GM13977 (cell line): ENCODE data around the gene SYK.

Source experiments
- DNase-seq: peaks from one replicate; pipeline ENCODE4 v3.0.0; 2012; ENCODE audit warnings: low spot score
- in situ Hi-C: fragments of 300-500 bp; cut with MboI; formaldehyde crosslinking; loops from one replicate; pipeline ENCODE4 v1.12.0; 2022; ENCODE audit warnings: low sequenced_read_pairs, low pct_unique_long_range_greater_than_20kb, mixed read lengths, inconsistent platforms; ENCODE audit not compliant: unreplicated experiment
- TF ChIP-seq, protein P1 (sequence below): IDR thresholded peaks from 2 replicates; pipeline ENCODE4 v1.5.1; 2012; ENCODE audit warnings: mild to moderate bottlenecking, control low read depth; ENCODE audit not compliant: insufficient read depth; ENCODE audit errors: extremely low read depth, missing control alignments

SYK gene

DNA sequence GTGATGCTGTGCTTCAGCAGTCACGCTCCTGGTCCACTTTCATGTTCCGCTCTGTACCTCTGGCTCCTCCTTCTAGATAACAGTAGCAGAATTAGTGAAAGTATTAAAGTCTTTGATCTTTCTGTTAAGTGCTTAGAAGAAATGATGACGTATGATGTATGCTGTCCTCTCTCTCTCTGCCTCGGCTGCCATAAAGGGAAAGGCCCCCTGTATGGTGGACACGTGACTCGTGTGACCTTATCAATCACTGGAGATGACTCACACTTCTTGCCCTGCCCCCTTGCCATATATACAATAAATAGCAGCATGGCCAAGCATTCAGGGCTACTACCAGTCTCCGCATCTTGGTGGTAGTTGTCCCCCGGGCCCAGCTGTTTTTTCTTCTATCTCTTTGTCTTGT, 100.3 kb downstream of the SYK start:
- DNase-seq = no peak
- in situ Hi-C loops = loop anchor here (25.0 kb wide), 1 partner anchor 785 kb away; no protein-coding TSS in a partner anchor
- TF ChIP-seq, protein P1, sequence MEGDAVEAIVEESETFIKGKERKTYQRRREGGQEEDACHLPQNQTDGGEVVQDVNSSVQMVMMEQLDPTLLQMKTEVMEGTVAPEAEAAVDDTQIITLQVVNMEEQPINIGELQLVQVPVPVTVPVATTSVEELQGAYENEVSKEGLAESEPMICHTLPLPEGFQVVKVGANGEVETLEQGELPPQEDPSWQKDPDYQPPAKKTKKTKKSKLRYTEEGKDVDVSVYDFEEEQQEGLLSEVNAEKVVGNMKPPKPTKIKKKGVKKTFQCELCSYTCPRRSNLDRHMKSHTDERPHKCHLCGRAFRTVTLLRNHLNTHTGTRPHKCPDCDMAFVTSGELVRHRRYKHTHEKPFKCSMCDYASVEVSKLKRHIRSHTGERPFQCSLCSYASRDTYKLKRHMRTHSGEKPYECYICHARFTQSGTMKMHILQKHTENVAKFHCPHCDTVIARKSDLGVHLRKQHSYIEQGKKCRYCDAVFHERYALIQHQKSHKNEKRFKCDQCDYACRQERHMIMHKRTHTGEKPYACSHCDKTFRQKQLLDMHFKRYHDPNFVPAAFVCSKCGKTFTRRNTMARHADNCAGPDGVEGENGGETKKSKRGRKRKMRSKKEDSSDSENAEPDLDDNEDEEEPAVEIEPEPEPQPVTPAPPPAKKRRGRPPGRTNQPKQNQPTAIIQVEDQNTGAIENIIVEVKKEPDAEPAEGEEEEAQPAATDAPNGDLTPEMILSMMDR = no peak

DNA sequence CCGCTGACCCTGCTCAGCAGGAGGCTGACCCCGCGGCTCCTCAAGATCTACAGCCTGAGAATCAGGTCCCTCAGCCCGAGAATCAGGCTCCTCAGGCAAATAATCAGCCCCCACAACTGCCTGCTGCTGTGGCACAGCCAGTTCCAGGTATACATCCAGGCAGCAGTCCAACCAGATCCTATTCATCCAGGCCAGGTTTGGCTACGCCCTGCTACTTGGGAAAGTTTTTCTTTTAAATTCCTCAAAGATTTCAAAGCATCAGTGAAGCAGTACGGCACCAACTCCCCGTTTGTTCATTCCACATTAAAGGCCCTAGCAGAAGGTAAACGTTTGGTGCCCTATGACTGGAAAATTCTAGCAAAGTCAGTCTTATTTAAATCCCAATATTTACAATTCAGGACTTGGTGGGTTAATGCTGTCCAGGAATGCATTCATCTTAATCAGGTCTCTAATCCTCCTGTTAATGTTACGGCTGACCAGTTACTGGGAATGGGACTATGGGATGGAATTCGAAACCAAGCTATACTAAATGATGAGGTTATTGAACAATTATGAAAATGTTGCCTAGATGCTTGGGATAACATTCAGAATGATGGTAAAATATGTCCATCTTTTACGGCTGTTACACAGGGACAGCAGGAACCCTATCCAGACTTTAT, 102.3 kb downstream of the SYK start:
- no peak for DNase-seq
- TF ChIP-seq, protein P1 = no peak
- in situ Hi-C loops = loop anchor here (25.0 kb wide), 1 partner anchor 783 kb away; no protein-coding TSS in a partner anchor

DNA sequence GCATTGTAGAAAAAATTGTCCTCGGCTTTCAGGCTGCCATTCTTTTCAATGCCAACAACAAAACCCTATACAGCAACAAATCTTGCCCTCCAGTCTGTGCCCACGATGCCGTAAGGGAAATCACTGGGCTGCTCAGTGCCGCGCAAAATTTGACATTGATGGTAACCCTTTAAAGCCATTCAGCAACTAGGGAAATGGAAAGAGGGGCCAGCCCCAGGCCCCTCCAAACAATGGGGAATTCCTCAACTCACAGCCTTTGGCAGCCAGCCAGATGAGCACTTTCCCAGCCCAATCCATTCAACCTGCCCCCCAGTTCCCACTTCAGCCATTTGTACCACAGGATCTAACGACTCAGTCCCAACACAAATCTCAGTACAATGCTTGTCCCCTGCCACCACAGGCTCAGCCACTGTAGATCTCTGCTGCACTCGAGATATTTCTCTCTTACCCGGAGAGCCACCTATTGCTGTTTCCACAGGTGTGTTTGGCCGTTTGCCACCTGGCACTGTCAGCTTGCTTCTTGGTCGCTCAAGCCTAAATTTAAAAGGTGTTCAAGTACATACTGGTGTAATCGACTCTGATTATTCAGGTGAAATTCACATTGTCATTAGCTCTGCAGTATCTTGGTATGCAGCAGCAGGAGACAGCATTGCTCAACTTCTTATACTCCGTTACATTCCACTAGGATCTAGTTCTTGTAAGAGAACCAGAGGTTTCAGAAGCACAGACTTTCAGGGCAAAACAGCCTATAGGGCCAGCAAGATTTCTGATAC, 103.3 kb downstream of the SYK start:
- in situ Hi-C loops = loop anchor here (25.0 kb wide), 1 partner anchor 782 kb away; no protein-coding TSS in a partner anchor
- DNase-seq = no peak
- TF ChIP-seq, protein P1 = no peak

DNA sequence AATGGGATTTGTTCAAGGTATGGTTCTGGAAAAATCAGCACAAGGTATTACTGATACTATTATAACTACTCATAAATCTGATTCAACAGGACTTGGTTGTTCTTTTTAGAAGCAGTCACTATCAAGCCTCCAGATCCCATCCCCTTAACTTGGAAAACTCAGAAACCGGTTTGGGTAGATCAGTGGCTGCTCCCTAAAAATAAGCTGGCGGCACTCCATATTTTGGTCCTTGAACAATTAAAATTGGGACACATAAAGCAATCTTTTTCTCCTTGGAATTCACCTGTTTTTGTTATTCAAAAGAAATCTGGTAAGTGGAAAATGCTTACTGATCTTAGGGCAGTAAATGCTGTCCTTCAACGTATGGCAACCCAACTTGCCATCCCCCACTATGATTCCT, 104.2 kb downstream of the SYK start:
- TF ChIP-seq, protein P1 = no peak
- DNase-seq = no peak
- in situ Hi-C loops = loop anchor here (25.0 kb wide), 1 partner anchor 781 kb away; no protein-coding TSS in a partner anchor

DNA sequence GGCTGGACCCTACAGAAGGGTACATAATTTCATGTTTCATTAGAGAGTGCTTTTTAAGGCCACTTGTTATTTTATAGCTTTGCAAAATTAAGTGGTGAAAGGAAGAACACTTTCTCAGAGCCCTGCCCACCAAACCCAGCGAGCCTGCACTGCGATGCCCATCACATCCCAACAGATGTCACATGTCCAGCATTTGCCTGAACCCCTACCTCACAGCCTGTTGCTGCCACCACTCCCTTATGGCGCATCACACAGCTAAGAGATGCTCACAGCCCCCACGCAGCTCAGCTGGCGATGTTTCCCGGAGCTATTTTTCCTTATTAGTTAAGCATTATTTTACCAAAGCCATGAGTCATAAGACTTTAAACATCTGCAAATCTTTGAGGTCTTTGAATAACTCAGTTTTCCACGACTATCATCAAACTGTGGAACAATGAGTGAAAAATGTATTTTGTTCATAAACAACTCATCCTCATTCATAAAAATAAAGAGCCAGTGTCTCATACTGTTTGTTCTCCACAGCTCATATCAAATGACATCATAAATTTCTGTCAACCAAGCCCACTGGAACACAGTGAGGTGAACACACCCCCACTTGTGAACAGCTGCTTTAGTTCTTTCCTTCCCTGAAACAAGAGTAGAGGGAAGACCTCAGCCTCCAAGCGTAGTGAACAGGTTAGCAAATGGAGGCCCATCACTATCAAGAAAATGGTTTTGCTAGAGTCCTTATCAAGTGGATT, 104.9 kb downstream of the SYK start:
- in situ Hi-C loops = loop anchor here (25.0 kb wide), 1 partner anchor 781 kb away; no protein-coding TSS in a partner anchor
- TF ChIP-seq, protein P1 = no peak
- no peak for DNase-seq

DNA sequence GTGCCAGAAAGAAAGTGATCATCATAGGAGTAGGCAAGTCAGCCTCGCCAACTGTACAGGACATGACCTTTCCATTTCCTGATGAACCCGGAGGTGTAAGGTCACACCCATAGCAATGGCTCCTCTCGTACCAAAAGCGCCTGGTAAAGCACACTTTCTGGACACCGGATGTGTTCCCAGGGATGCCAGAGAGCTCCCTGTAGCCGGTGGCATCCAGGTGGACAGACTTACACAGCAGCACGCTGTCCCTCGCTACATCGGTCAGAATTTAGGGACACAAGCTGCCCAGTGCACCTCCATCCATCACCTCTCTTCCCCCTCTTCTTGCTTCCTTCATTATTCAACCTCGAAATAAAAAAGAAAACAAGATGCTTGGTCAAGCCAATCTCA, 105.4 kb downstream of the SYK start:
- TF ChIP-seq, protein P1 = no peak
- no peak for DNase-seq
- in situ Hi-C loops = loop anchor here (25.0 kb wide), 1 partner anchor 780 kb away; no protein-coding TSS in a partner anchor
